Glutamatergic neuron (in vitro differentiated cells): ENCODE results near the gene CACNA1C. TPM values are rescaled to one million over a fixed set of nuclear protein-coding genes. Genes with fewer than 3 reads are reported as not detected.

Experiments used
- DNase-seq: peaks from one replicate; pipeline ENCODE4 v3.0.0; 2022
- H3K27ac Mint-ChIP-seq: one replicate; pipeline ENCODE4 v1.8.0; 2020; ENCODE audit warnings: mild to moderate bottlenecking, mixed read lengths, inconsistent platforms; ENCODE audit not compliant: unreplicated experiment
- H3K27me3 Mint-ChIP-seq: one replicate; pipeline ENCODE4 v1.8.0; 2020; ENCODE audit warnings: mild to moderate bottlenecking, moderate library complexity, mixed read lengths, inconsistent platforms; ENCODE audit not compliant: unreplicated experiment
- H3K36me3 Mint-ChIP-seq: one replicate; pipeline ENCODE4 v1.8.0; 2020; ENCODE audit warnings: mild to moderate bottlenecking, mixed read lengths, inconsistent platforms; ENCODE audit not compliant: unreplicated experiment
- H3K4me1 Mint-ChIP-seq: one replicate; pipeline ENCODE4 v1.8.0; 2020; ENCODE audit warnings: mild to moderate bottlenecking, low read depth, mixed read lengths, inconsistent platforms; ENCODE audit not compliant: unreplicated experiment
- H3K4me3 Mint-ChIP-seq: one replicate; pipeline ENCODE4 v1.8.0; 2020; ENCODE audit warnings: mild to moderate bottlenecking, mixed read lengths, inconsistent platforms; ENCODE audit not compliant: unreplicated experiment
- H3K9me3 Mint-ChIP-seq: one replicate; pipeline ENCODE4 v1.8.0; 2020; ENCODE audit warnings: mild to moderate bottlenecking, moderate library complexity, mixed read lengths, inconsistent platforms; ENCODE audit not compliant: unreplicated experiment
- total RNA-seq: library from RNA; stranded (reverse); fragmentation: NEBNext Ultra II Directional; extraction: Animal tissue kit (Norgen Biotek cat#: 25700); gene quantifications from one replicate; pipeline ENCODE4 v1.2.1, GENCODE V29; 2021; ENCODE audit not compliant: unreplicated experiment
- TF ChIP-seq, protein P1 (sequence below): fragments of 200-600 bp; sonication (generic); IDR thresholded peaks from one replicate; pipeline ENCODE4 v1.5.0; 2021; ENCODE audit not compliant: partially characterized antibody, unreplicated experiment

CACNA1C gene
- total RNA-seq, 1 donor from 2014 or later, result 11.0 TPM

DNA sequence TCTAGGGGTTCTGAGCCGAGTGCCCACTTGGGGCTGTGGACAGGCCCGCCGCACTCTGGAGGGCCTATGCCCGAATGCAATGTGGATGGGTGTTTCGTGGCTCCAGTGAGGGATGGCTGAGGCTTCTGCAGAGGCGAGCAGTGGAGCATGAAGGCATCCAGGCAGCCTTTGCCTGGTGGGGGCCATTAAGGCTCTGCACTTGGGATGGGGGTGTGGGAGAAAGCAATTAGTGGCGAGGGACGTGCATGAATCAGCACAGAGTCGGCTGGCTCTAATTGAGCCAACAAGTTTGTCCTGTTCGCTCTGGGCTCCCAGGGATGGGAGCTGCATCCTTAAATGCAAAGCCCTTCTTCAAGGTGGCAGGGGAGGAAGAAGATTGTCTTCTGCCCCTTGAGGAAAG lies 395.1 kb downstream of the CACNA1C start:
- Mint-ChIP-seq H3K27me3 (peaks cover 5% of the 10 kb centered on the region), H3K36me3 (no peaks in the 10 kb centered on the region), H3K9me3 (no peaks in the 10 kb centered on the region), H3K4me1 (peaks cover 15% of the 10 kb centered on the region), H3K27ac (no peak overlapping the region), H3K4me3 (no peak overlapping the region)
- TF ChIP-seq, protein P1, sequence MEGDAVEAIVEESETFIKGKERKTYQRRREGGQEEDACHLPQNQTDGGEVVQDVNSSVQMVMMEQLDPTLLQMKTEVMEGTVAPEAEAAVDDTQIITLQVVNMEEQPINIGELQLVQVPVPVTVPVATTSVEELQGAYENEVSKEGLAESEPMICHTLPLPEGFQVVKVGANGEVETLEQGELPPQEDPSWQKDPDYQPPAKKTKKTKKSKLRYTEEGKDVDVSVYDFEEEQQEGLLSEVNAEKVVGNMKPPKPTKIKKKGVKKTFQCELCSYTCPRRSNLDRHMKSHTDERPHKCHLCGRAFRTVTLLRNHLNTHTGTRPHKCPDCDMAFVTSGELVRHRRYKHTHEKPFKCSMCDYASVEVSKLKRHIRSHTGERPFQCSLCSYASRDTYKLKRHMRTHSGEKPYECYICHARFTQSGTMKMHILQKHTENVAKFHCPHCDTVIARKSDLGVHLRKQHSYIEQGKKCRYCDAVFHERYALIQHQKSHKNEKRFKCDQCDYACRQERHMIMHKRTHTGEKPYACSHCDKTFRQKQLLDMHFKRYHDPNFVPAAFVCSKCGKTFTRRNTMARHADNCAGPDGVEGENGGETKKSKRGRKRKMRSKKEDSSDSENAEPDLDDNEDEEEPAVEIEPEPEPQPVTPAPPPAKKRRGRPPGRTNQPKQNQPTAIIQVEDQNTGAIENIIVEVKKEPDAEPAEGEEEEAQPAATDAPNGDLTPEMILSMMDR, result no peak
- no peak for DNase-seq

DNA sequence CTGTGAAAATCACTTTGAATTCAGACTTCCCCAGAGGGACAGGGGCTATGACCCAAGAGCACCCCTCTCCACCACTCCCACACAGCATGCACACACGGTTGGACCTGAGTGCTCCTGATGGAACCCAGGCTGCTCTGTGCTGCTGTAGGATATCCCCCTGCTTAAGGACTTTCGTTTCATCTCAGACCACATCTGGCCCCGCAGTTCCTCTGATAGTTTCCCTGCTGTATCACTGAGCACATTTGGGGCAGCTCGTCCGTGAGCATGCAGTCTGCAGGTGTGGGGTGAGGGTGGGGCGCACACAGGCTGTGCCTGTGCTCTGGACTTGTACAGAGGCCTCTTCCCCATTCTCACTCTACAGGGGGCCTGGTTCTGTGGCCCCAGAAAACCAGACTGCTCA lies 396.8 kb downstream of the CACNA1C start:
- Mint-ChIP-seq H3K27me3 (peaks cover 7% of the 10 kb centered on the region), H3K36me3 (no peaks in the 10 kb centered on the region), H3K4me1 (peaks cover 15% of the 10 kb centered on the region), H3K27ac (no peak overlapping the region), H3K9me3 (no peaks in the 10 kb centered on the region), H3K4me3 (no peak overlapping the region)
- TF ChIP-seq, protein P1, result no peak
- DNase-seq, result no peak

DNA sequence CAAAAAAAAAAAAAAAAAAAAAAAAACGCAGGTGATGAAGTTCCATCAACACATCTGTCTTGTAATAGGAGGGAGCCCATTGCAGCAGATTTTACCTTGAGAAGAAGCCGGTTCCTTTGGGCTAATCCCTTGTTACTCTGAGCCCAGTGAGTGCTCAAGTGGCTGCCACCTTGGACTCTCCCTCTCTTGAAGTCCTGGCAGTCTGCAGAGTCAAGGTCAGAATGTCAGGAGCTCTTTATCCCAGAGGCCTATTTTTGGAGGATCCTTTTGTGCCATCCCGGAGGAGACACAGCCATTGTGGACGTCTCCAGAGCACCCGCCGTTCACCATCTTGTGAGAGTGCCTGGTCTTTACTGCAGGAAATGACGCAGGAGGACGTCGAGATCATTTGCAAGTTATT lies 397.8 kb downstream of the CACNA1C start:
- TF ChIP-seq, protein P1, result no peak
- Mint-ChIP-seq H3K4me3 (no peak overlapping the region), H3K4me1 (peaks cover 15% of the 10 kb centered on the region), H3K27me3 (peaks cover 4% of the 10 kb centered on the region), H3K9me3 (no peaks in the 10 kb centered on the region), H3K27ac (no peak overlapping the region), H3K36me3 (no peaks in the 10 kb centered on the region)
- DNase-seq, result no peak

DNA sequence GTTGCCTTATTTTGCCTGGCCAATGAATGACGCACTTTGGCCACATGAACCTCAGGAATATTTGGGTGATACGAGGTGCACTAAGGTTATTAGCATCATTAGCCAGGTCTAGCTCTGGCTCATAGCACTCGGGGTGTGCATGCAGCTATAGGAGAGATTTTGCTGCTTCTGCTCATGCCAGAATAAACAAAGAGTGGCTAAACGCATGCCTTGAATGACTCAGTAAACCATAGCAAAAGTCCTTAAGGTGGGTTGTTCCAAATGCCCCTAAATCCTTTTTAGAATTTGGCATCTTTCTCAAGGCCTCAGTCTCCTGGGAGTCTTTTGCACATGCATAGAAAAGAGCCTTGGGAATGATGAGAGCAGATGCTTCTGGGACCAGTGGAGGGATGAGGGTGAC lies 398.2 kb downstream of the CACNA1C start:
- Mint-ChIP-seq H3K9me3 (no peaks in the 10 kb centered on the region), H3K36me3 (no peaks in the 10 kb centered on the region), H3K27ac (no peak overlapping the region), H3K27me3 (peaks cover 4% of the 10 kb centered on the region), H3K4me3 (no peak overlapping the region), H3K4me1 (peaks cover 15% of the 10 kb centered on the region)
- no peak for DNase-seq
- TF ChIP-seq, protein P1, result no peak

GRCh38 chr12:2451497-2451896 lies 398.7 kb downstream of the CACNA1C start:
- Mint-ChIP-seq H3K4me1 (peaks cover 15% of the 10 kb centered on the region), H3K4me3 (no peak overlapping the region), H3K27me3 (peaks cover 4% of the 10 kb centered on the region), H3K27ac (no peak overlapping the region), H3K36me3 (no peaks in the 10 kb centered on the region), H3K9me3 (no peaks in the 10 kb centered on the region)
- TF ChIP-seq, protein P1, result no peak
- DNase-seq, result no peak
